HG03469 (cell line): Measurements from ENCODE around the gene SCART1.
"Not testable (repeated sequence)": the region's sequence is repeated elsewhere in the genome, so short reads cannot be mapped to it uniquely, and the experiment has no call there.

Source experiments
- ATAC-seq: cut with Tn5 transposase; IDR thresholded peaks from one replicate; pipeline ENCODE4 v1.9.1; 2021; ENCODE audit warnings: mild to moderate bottlenecking, moderate library complexity, moderate number of reproducible peaks; ENCODE audit not compliant: unreplicated experiment

Gene SCART1

GRCh38 chr10:133431888-133432613, 21.7 kb upstream of the SCART1 start:
- not testable (repeated sequence) for ATAC-seq

- not testable (repeated sequence) for ATAC-seq
These were observed 21.0 kb upstream of the SCART1 start for GRCh38 chr10:133432789-133433188.

DNA sequence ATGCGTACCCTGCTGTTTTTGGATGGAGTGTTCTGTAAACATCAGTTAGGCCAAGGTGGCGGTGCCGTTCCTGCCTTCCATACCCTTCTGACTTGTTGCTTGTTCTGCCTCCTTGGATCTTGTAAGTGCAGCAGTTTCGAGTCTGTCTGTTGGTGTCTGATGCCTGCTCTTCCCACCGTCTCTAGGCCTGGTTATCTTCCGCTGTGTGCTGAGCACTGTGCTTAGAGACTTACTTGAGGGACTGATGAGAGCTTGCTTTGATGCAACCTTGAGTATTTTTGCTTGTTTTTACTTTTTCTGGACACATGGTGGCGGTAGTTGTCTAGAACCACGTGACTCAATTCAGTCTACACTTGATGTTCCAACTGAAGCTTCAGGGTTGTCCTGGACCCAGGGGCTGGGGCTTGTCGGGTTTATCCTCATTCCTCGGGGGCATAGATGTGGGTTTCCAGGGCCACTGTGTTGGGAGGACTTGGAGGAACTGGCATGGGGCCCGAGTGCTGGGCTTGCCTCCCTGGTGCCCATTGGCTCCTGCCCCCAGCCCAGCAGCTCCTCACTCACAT, 15.0 kb upstream of the SCART1 start:
- ATAC-seq, result no peak

DNA sequence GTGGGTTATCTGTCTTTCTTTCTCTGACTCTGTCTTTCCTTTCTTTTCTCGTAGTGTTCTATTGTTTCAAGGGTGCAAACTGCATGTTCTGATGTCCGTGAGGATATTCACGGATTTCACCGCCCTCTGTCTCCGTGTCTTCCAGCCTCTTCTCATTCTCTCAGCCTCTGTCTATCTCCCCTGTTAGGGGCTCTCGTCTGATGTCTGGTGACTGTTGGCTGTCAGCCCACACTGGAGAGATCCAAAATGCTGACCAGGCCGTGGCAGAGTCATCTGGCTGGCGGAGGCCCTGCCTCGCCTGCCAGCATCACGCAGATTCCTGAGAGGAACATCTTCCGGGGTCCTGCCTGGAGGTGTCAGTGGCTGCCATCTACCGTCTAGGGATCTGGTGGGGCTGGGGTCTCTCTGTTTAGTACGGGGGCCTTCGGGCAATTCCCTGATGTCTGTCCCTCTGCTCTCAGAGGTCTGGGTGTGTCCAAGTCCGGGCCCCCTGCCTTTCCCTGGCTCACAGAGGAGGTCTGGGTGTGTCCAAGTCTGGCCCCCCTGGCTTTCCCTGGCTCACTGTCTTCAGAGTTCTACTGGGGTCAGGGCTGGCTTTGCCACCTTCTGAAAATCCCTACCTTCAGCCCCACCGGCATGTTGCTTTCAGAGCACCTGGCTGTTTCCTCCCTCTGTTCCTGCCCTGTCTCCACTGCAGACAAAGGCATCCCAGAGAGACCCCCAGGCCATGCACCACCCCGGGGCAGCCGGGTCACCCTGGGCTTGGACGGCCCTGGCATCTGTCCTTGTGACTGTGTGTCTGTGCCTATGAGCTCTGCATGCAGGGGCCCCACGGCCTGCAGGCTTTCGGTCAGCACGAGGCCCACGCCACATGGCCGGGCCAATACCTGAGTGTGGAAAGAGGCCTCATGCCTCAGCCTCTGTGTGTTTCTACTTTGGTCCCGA, 14.0 kb upstream of the SCART1 start:
- ATAC-seq, result no peak

DNA sequence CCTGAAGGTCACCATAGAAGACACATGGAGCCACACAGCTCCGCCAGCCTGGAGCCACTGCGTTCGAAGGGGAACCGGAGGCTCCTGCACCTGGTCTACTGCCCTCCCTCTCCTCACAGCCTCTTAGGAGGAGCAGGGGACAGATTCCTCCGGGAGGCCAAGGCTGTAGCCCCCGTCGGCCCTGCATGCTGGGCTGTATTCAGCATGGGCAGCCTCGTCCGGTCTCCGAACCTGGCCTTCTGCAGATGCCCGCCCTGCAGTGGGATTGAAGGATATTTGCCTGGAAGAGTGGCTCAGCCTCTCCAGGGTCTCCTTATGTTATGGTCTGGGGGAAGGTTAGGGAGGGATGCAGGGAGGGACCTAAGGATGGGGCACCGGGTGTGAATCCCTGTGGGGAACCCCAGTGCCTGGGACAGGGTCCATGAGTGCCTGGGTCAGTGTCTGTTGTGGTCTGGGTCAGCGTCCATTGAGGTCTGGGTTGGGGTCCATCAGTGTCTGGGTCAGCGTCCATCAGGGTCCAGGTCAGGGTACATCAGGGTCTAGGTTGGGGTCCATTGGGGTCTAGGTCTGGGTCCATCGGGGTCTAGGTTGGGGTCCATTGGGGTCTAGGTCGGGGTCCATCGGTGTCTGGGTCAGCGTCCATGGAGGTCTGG, 13.0 kb upstream of the SCART1 start:
- ATAC-seq, result no peak

- ATAC-seq, result not testable (repeated sequence)
These were observed 12.4 kb upstream of the SCART1 start for GRCh38 chr10:133441356-133441755.

DNA sequence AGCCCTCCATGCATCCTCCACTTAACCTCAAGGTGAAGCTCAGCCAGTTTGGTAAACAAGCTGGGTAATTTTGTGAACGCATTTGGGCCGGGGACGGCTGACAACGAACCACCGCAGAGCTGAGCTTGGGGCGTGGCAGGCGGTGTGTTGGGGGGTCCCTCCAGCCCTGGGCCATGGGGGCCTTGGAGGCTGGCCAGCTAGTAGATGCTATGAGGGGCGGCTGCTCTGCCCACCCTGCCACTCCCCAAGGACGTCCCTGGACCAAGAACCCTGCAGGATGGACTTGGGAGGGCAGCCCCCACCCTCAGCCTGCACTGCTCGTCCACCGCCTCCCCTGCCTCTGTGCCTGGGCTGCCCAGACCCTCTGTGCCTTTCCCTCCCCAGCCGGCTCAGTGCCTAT, 12.0 kb upstream of the SCART1 start:
- no peak for ATAC-seq

DNA sequence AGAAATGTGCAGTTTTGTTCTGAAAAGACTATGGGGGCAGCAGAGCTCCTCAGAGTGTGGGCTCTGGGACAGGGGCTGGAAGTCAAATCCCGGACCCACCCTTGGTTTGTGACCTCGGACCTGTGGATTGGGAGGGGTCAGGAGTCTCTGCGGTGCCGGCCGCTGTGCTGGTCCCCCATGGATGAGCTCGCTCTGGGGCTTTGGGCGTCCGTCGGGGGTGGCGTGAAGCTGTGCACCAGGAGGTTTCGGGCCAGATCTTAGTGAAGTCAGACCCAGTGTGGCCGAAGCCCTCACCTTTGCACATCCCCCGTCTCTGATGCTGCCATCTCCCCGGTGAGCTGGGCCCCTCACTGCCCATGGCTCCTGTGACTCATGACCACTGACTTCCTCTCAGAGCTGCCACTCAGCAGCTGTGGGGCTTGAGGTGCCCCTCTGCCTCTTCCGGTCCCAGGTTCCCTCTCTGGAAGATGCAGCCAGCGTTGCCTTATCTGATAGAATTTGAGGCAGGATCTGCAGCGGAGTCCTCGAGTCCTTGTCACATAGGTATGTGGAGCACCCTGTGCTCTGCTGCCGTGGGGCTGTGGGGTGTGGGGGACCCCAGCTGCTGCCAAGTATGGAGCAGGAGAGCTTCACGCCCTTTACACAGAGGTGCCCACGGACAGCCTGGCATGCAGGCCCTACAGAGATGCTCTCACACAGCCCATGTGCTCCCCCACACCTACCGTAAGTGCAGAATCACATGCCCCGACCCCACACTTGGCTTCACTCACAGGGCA, 11.4 kb upstream of the SCART1 start:
- no peak for ATAC-seq

- no peak for ATAC-seq
These were observed 10.5 kb upstream of the SCART1 start for GRCh38 chr10:133442967-133443924.

GRCh38 chr10:133444342-133445267, 9.1 kb upstream of the SCART1 start:
- no peak for ATAC-seq

DNA sequence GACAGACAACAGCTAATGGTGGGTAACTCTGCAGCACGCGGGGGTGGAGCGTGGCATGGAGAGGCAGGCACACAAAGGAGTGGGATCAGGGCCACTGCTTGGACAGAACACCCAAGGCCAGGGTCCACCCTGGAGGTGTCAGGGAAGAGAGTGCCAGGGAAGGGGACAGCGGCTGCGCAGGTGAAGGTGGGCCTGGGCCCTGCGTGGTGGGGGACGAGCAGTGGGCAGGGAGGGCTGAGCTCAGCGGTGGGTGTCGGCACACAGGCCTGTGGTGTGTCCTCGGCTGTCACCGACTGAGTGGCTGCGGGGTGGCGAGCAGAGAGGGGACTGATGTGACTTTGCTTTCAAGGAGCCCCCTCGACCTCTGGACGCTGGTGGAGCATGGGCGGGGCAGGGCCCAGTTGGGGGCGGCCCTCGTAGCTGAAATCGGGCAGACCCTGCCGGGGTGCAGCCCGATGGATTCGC, 8.4 kb upstream of the SCART1 start:
- ATAC-seq, result no peak

DNA sequence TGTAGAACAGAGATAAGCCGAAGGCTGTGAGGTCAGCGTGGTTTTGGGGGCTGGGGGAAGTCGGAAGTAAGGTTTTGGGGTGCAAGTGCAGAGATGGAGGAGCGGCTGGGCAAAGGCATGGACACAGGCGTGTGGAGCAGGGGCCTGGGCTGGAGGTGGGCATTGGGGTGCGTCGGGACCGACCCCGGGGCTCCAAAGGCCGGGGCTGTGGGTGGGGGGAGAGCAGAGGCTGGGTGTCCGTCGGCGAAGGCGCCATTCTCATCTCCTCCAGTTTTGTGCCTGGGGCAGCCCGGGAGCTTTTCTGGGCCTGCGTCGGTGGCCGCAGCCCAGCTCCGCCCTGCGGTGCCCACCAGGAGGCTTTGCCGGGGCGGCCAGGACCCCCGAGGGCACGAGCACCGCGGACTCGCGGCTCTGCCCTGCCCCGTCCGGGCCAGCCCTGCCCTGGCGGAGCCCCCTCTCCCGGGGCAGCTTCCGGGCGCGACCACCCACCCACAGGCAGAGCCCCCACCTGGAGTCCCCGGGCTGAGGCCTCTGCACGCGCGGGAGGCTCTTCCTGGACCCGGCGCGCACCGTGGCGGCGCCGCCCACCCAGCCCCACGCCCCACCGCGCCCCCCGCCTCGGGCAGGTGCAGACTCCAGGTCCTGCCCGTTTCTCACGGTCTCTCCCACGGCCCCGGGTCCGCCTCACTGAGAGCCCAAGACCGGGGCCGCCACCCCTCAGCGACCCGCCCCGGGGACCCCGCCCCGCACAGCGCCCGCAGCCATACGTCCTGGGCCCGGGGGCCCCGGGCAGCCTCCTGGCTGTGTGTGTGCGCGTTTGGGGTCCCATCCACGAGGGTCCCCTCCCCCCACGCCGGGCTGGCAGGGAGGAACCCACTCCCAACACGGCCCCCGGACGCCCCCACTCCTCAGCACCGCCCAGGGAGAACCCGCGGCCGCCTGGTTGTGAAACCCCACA, 7.7 kb upstream of the SCART1 start:
- ATAC-seq, result no peak

GRCh38 chr10:133446979-133447378, 6.8 kb upstream of the SCART1 start:
- no peak for ATAC-seq

GRCh38 chr10:133448120-133448519, 5.6 kb upstream of the SCART1 start:
- no peak for ATAC-seq

GRCh38 chr10:133451346-133451745, 2.4 kb upstream of the SCART1 start:
- ATAC-seq, result no peak

- ATAC-seq, result no peak
These were observed 1.3 kb upstream of the SCART1 start for GRCh38 chr10:133452453-133452852.
